BJ (cell line): ENCODE measurements around the gene TSEN15. TPM values are rescaled to one million over a fixed set of nuclear protein-coding genes. Genes with fewer than 3 reads are reported as not detected.

Experiments used
- CTCF ChIA-PET: fragments of 350-600 bp; formaldehyde crosslinking; extraction: SDS; loops from one replicate; lab custom pipeline; 2021; ENCODE audit warnings: antibody characterized with exemption, inconsistent platforms; lab: Yijun Ruan, JAX
- POLR2A ChIA-PET: fragments of 300-600 bp; sonication (Branson Sonifier 250); formaldehyde crosslinking; extraction: SDS; loops from one replicate; lab custom pipeline; 2021; ENCODE audit warnings: antibody characterized with exemption; lab: Charles Lee
- DNase-seq: peaks from one replicate; pipeline ENCODE4 v3.0.0-alpha.2; 2011; ENCODE audit warnings: low read depth
- H3K27me3 ChIP-seq: 2 replicates; pipeline ENCODE4 v1.6.0; 2011; ENCODE audit warnings: low read length; ENCODE audit not compliant: control insufficient read depth, insufficient read depth
- H3K36me3 ChIP-seq: 2 replicates; pipeline ENCODE4 v1.5.1; 2011; ENCODE audit warnings: low read length; ENCODE audit not compliant: control insufficient read depth, insufficient read depth
- H3K4me3 ChIP-seq: 2 replicates; pipeline ENCODE4 v1.5.1; 2011; ENCODE audit warnings: low read depth, mild to moderate bottlenecking, control low read depth, low read length
- polyA minus RNA-seq: library from RNA; depleted of rRNA, polyadenylated mRNA; stranded (reverse); fragments of >200 nt; gene quantifications from 2 replicates; pipeline ENCODE4 v1.2.3, GENCODE V29; 2011; rRNA and poly(A)+ RNA removed
- polyA plus RNA-seq: library from polyadenylated mRNA; depleted of rRNA; stranded (reverse); fragments of >200 nt; gene quantifications from 2 replicates; pipeline ENCODE4 v1.2.3, GENCODE V29; 2011; rRNA removed
- TF ChIP-seq, protein P1 (sequence below): IDR thresholded peaks from 2 replicates; pipeline ENCODE4 v1.5.1; 2011; ENCODE audit warnings: low read depth, mild to moderate bottlenecking, control low read depth, inconsistent platforms, low read length, moderate library complexity; ENCODE audit not compliant: insufficient read depth

Gene TSEN15
- polyA plus RNA-seq (39.4 and 65.5 TPM in 2 replicates), polyA minus RNA-seq (41.5 and 42.5 TPM in 2 replicates)

GRCh38 chr1:184051485-184052193 is at the start of gene TSEN15:
Gene TSEN15, plus strand, starts transcription at chr1:184051730. Its CDS starts 26 bp downstream, at chr1:184051756.
- Histone ChIP-seq H3K4me3 (peak within 1 kb of the TSS; percentile 67), H3K27me3 (no peaks in the 10 kb centered on the region), H3K36me3 (no peaks in the 10 kb centered on the region)
- no peak for DNase-seq
- TF ChIP-seq, protein P1, sequence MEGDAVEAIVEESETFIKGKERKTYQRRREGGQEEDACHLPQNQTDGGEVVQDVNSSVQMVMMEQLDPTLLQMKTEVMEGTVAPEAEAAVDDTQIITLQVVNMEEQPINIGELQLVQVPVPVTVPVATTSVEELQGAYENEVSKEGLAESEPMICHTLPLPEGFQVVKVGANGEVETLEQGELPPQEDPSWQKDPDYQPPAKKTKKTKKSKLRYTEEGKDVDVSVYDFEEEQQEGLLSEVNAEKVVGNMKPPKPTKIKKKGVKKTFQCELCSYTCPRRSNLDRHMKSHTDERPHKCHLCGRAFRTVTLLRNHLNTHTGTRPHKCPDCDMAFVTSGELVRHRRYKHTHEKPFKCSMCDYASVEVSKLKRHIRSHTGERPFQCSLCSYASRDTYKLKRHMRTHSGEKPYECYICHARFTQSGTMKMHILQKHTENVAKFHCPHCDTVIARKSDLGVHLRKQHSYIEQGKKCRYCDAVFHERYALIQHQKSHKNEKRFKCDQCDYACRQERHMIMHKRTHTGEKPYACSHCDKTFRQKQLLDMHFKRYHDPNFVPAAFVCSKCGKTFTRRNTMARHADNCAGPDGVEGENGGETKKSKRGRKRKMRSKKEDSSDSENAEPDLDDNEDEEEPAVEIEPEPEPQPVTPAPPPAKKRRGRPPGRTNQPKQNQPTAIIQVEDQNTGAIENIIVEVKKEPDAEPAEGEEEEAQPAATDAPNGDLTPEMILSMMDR, result no peak
- ChIA-PET POLR2A (interaction anchor here (0.6 kb wide), 1 partner anchor 98 kb away, joined by 3 read pairs; no protein-coding TSS in a partner anchor), CTCF (interaction anchor here (0.6 to 0.9 kb wide), 2 partner anchors 9 to 136 kb away, joined by 3 read pairs; no protein-coding TSS in a partner anchor)

GRCh38 chr1:184002071-184002470 is 49.5 kb upstream of the TSEN15 start:
- ChIA-PET POLR2A (no interaction called here), CTCF (no interaction called here)
- Histone ChIP-seq H3K36me3 (no peaks in the 10 kb centered on the region), H3K27me3 (no peaks in the 10 kb centered on the region), H3K4me3 (no peak overlapping the region)
- TF ChIP-seq, protein P1, result no peak
- DNase-seq, result peak; percentile 66

DNA sequence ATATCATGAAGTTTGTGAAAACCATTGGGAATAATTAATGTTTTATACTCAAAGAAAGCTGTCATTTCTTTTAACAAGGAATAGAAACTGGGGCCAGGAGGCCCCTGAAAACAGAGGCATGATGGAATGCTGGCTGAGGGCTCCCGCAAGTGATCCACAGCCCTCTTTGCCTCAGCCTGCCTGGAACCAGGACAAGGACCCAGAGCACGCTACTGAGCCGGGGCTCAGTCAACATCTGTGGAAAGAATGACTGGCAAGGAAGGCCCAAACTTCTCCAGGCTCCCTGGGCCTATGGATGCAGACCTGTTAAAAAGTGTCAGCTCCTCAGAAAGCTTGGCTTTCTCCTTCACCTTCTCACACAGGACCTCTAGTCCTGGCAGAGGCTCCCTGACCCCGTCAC is 46.6 kb upstream of the TSEN15 start:
- POLR2A ChIA-PET, result no interaction called here
- CTCF ChIA-PET, result no interaction called here
- Histone ChIP-seq H3K27me3 (no peaks in the 10 kb centered on the region), H3K4me3 (no peak overlapping the region), H3K36me3 (no peaks in the 10 kb centered on the region)
- TF ChIP-seq, protein P1, result no peak
- no peak for DNase-seq

DNA sequence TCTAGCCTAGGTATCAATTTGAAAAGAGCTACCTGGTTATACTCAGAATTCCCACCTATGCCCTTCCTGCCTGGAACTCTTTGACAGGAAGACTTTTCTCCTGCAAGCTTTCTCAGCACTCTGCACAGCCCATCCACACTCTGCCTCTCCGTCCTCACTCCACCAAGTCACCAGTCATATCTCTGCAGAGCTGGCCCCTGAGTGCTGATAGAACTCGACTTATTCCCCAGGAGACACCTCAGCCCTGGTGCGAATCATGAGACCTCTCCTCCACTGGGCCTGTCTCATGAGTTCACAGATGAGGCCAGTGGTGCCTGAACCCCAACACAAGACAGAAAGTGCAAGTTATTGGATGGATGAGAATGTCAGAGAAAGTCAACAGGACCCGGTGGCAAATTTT is 46.0 kb upstream of the TSEN15 start:
- H3K4me3 ChIP-seq, result no peak overlapping the region
- no peaks in the 10 kb centered on the region for H3K27me3 ChIP-seq
- ChIA-PET POLR2A (no interaction called here), CTCF (no interaction called here)
- TF ChIP-seq, protein P1, result no peak
- no peak for DNase-seq
- no peaks in the 10 kb centered on the region for H3K36me3 ChIP-seq

DNA sequence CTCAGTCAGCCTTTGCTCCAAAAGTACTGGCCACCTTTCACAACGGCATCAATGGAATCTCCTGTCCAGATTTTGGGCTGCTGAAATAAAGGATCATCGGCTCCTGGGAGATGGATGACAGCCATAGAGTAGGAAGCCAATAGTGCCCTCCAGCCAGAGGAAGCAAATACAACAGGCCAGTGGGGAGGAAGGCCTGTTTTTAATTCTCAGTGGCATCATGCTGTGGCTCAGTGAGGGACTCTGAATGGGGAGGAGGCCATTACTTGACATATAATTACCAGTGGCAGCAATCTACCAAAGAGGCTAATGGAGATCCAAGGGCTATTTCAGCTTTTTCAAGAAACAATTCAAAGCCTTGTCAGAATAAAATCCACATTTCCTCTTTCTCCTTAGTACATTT is 40.7 kb upstream of the TSEN15 start:
- no peak for DNase-seq
- no peak overlapping the region for H3K4me3 ChIP-seq
- TF ChIP-seq, protein P1, result no peak
- no peaks in the 10 kb centered on the region for H3K27me3 ChIP-seq
- ChIA-PET POLR2A (no interaction called here), CTCF (no interaction called here)
- H3K36me3 ChIP-seq, result no peaks in the 10 kb centered on the region
